AG04450 (cell line): ENCODE measurements around the gene VPS13C. TPM values are rescaled to one million over a fixed set of nuclear protein-coding genes. Genes with fewer than 3 reads are reported as not detected.

Source experiments
- CTCF ChIA-PET: fragments of 300-600, 350-600 bp; formaldehyde crosslinking; extraction: SDS; loops from one replicate; lab custom pipeline; 2022; ENCODE audit warnings: antibody characterized with exemption, inconsistent platforms; lab: Charles Lee
- POLR2A ChIA-PET: fragments of 350-600 bp; formaldehyde crosslinking; extraction: SDS; loops from one replicate; lab custom pipeline; 2021; ENCODE audit warnings: antibody characterized with exemption, inconsistent platforms; lab: Yijun Ruan, JAX
- DNase-seq: peaks from one replicate; pipeline ENCODE4 v3.0.0-alpha.2; 2011; ENCODE audit warnings: low read depth, low spot score
- H3K27ac ChIP-seq: one replicate; pipeline ENCODE4 v1.5.1; 2012; ENCODE audit warnings: low read depth, low read length, control low read depth
- H3K27me3 ChIP-seq: one replicate; pipeline ENCODE4 v1.6.0; 2012; ENCODE audit warnings: low read length; ENCODE audit not compliant: control insufficient read depth, insufficient read depth
- H3K4me3 ChIP-seq: 2 replicates; pipeline ENCODE4 v1.5.1; 2011; ENCODE audit warnings: mild to moderate bottlenecking, low read depth, low read length, control low read depth
- H3K9me3 ChIP-seq: 2 replicates; pipeline ENCODE4 v1.5.1; 2012; ENCODE audit warnings: low read length; ENCODE audit not compliant: control insufficient read depth, insufficient read depth
- polyA plus RNA-seq: library from polyadenylated mRNA; depleted of rRNA; stranded (reverse); fragments of >200 nt; gene quantifications from 2 replicates; pipeline ENCODE4 v1.2.3, GENCODE V29; 2011
- TF ChIP-seq, protein P1 (sequence below): IDR thresholded peaks from 2 replicates; pipeline ENCODE4 v1.5.1; 2011; ENCODE audit warnings: low read depth, low read length, control low read depth, inconsistent platforms

The VPS13C gene
- polyA plus RNA-seq, 1 experiment: 17.8 TPM

DNA sequence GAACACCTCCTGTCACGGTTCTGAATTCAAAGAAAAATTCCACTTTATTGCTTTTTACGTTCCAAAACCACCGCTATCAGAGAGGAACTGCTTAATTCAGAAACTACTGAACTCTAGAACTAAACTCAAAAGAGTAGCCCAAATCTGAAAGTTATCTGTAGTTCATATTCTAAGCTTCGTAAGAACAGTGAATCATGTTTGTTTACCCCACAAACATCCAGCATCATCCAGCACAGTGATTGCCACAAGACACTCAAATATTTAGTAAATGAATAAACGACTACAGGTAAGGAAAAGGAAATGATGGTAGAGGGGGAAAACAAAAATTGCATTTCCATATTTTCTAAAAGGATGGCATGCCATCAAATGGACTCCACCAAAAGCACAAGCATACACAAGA lies 32.3 kb downstream of the VPS13C start:
- Histone ChIP-seq H3K4me3 (no peak overlapping the region), H3K9me3 (no peaks in the 10 kb centered on the region), H3K27me3 (no peaks in the 10 kb centered on the region), H3K27ac (no peak overlapping the region)
- CTCF ChIA-PET: no interaction called here
- TF ChIP-seq, protein P1, sequence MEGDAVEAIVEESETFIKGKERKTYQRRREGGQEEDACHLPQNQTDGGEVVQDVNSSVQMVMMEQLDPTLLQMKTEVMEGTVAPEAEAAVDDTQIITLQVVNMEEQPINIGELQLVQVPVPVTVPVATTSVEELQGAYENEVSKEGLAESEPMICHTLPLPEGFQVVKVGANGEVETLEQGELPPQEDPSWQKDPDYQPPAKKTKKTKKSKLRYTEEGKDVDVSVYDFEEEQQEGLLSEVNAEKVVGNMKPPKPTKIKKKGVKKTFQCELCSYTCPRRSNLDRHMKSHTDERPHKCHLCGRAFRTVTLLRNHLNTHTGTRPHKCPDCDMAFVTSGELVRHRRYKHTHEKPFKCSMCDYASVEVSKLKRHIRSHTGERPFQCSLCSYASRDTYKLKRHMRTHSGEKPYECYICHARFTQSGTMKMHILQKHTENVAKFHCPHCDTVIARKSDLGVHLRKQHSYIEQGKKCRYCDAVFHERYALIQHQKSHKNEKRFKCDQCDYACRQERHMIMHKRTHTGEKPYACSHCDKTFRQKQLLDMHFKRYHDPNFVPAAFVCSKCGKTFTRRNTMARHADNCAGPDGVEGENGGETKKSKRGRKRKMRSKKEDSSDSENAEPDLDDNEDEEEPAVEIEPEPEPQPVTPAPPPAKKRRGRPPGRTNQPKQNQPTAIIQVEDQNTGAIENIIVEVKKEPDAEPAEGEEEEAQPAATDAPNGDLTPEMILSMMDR: no peak
- POLR2A ChIA-PET: no interaction called here
- no peak for DNase-seq

GRCh38 chr15:62027263-62027565 lies 33.0 kb downstream of the VPS13C start:
- no peaks in the 10 kb centered on the region for H3K9me3 ChIP-seq
- no peaks in the 10 kb centered on the region for H3K27me3 ChIP-seq
- H3K4me3 ChIP-seq: no peak overlapping the region
- POLR2A ChIA-PET: no interaction called here
- no peak overlapping the region for H3K27ac ChIP-seq
- no peak for DNase-seq
- CTCF ChIA-PET: interaction anchor here (1.4 kb wide), 1 partner anchor 33 kb away, joined by 4 read pairs; the partner anchor contains the start of gene VPS13C
- TF ChIP-seq, protein P1: no peak

- Histone ChIP-seq H3K27me3 (no peaks in the 10 kb centered on the region), H3K4me3 (no peak overlapping the region), H3K27ac (no peak overlapping the region), H3K9me3 (no peaks in the 10 kb centered on the region)
- DNase-seq: no peak
- TF ChIP-seq, protein P1: no peak
- POLR2A ChIA-PET: no interaction called here
- CTCF ChIA-PET: interaction anchor here (1.3 to 1.4 kb wide), 3 partner anchors 34 to 281 kb away, joined by 3 to 4 read pairs (median 3); partner anchors contain the start of gene VPS13C
Observed at GRCh38 chr15:62026487-62027262, 33.6 kb downstream of the VPS13C start.

GRCh38 chr15:62021991-62022600 lies 38.2 kb downstream of the VPS13C start:
- DNase-seq: no peak

More at GRCh38 chr15:62021991-62022600, 38.2 kb downstream of the VPS13C start:
- TF ChIP-seq, protein P1: peak; percentile 37
- CTCF ChIA-PET: interaction anchor here (1.0 kb wide), 1 partner anchor 188 kb away, joined by 4 read pairs; no protein-coding TSS in a partner anchor
- Histone ChIP-seq H3K27ac (no peak overlapping the region), H3K9me3 (no peaks in the 10 kb centered on the region), H3K4me3 (no peak overlapping the region), H3K27me3 (no peaks in the 10 kb centered on the region)
- POLR2A ChIA-PET: no interaction called here
